ENCODE measurements around the gene TSPY4.
"Not testable (repeated sequence)": the region's sequence is repeated elsewhere in the genome, so short reads cannot be mapped to it uniquely, and the experiment has no call there.

TSPY4 gene, protein sequence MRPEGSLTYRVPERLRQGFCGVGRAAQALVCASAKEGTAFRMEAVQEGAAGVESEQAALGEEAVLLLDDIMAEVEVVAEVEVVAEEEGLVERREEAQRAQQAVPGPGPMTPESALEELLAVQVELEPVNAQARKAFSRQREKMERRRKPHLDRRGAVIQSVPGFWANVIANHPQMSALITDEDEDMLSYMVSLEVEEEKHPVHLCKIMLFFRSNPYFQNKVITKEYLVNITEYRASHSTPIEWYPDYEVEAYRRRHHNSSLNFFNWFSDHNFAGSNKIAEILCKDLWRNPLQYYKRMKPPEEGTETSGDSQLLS

DNA sequence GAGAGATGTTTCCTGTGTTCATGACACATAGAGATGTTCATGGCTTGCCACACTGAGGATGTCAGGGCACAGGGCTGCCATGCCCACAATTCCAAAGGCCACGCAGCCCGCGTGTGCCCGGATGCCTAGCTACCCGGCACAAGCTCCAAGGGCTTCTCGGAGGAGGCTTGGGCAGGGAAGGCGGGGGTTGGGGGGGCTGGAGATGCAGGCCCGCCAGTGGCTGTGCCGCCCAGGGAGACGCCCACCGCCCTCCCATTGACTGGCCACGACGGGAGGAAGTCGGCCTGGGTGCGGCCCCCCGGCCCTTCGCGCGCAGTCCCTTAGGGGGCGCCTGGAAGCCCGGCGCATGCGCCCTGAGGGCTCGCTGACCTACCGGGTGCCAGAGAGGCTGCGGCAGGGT lies at the start of gene TSPY4:
TSS of gene TSPY4 (plus strand) at position 301 of the 400 bp plus-strand sequence. CDS start at position 347, 46 bp downstream.
- DNase-seq (ENCODE audit: low spot score): not testable (repeated sequence)

DNA sequence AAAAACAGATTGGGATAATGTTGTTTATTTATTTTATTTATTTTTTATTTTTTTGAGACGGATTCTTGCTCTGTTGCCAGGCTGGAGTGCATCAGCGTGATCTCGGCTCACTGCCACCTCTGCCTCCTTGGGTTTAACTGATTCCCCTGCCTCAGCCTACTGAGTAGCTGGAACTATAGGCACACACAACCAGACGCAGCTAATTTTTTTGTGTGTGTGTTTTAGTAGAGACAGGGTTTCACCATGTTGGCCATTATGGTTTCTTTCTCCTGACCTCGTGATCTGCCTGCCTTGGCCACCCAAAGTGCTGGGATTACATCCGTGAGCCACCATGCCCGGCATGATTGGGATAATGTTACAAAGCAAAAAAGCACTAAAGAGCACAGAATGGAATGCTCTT lies 16.3 kb upstream of the TSPY4 start:
- no peak for DNase-seq (ENCODE audit: low spot score)

DNA sequence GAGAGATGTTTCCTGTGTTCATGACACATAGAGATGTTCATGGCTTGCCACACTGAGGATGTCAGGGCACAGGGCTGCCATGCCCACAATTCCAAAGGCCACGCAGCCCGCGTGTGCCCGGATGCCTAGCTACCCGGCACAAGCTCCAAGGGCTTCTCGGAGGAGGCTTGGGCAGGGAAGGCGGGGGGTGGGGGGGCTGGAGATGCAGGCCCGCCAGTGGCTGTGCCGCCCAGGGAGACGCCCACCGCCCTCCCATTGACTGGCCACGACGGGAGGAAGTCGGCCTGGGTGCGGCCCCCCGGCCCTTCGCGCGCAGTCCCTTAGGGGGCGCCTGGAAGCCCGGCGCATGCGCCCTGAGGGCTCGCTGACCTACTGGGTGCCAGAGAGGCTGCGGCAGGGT lies 20.2 kb downstream of the TSPY4 start, which contains the start of gene TSPY8:
TSS of gene TSPY8 (plus strand) at position 301 of the 400 bp plus-strand sequence. CDS start at position 347, 46 bp downstream.
- DNase-seq (ENCODE audit: low spot score): not testable (repeated sequence)
